KBM-7 (cell line): ENCODE results near the gene ITPR3.

Experiments
- DNase-seq: peaks from one replicate; pipeline ENCODE4 v3.0.0-alpha.2; 2015
- in situ Hi-C: fragments of 300-500 bp; cut with MboI; formaldehyde crosslinking; loops from 2 replicates; pipeline ENCODE4 v1.14.3; 2020; ENCODE audit warnings: low sequenced_read_pairs, low pct_unique_long_range_greater_than_20kb, mixed read lengths

ITPR3 gene

GRCh38 chr6:33721508-33721907 lies 100.4 kb downstream of the ITPR3 start:
- no peak for DNase-seq
- in situ Hi-C loops: no loop called here

GRCh38 chr6:33722103-33722623 lies 101.0 kb downstream of the ITPR3 start:
- in situ Hi-C loops: no loop called here

GRCh38 chr6:33723371-33724085 lies 102.4 kb downstream of the ITPR3 start:
- DNase-seq: no peak
- in situ Hi-C loops: no loop called here

More at GRCh38 chr6:33722103-33722623, 101.0 kb downstream of the ITPR3 start:
- DNase-seq: no peak

GRCh38 chr6:33724102-33725023 lies 103.2 kb downstream of the ITPR3 start:
- DNase-seq: no peak
- in situ Hi-C loops: no loop called here

- in situ Hi-C loops: no loop called here
- DNase-seq: no peak
Observed at GRCh38 chr6:33725222-33725621, 104.1 kb downstream of the ITPR3 start.

GRCh38 chr6:33725891-33726673 lies 105.0 kb downstream of the ITPR3 start:
- DNase-seq: no peak
- in situ Hi-C loops: no loop called here

- in situ Hi-C loops: no loop called here
- no peak for DNase-seq
Observed at GRCh38 chr6:33726696-33727095, 105.6 kb downstream of the ITPR3 start.

GRCh38 chr6:33727126-33727525 lies 106.0 kb downstream of the ITPR3 start:
- DNase-seq: no peak
- in situ Hi-C loops: no loop called here

- no peak for DNase-seq
- in situ Hi-C loops: no loop called here
Observed at GRCh38 chr6:33727932-33728331, 106.8 kb downstream of the ITPR3 start.

- in situ Hi-C loops: no loop called here
- no peak for DNase-seq
Observed at GRCh38 chr6:33728438-33728837, 107.3 kb downstream of the ITPR3 start.

- in situ Hi-C loops: no loop called here
Observed at GRCh38 chr6:33729059-33729458, 107.9 kb downstream of the ITPR3 start.

GRCh38 chr6:33730611-33731010 lies 109.5 kb downstream of the ITPR3 start:
- DNase-seq: no peak
- in situ Hi-C loops: no loop called here

More at GRCh38 chr6:33729059-33729458, 107.9 kb downstream of the ITPR3 start:
- no peak for DNase-seq

- DNase-seq: no peak
- in situ Hi-C loops: no loop called here
Observed at GRCh38 chr6:33731035-33731434, 109.9 kb downstream of the ITPR3 start.

- no peak for DNase-seq
- in situ Hi-C loops: no loop called here
Observed at GRCh38 chr6:33731751-33732282, 110.7 kb downstream of the ITPR3 start.

GRCh38 chr6:33732385-33732784 lies 111.3 kb downstream of the ITPR3 start:
- no peak for DNase-seq
- in situ Hi-C loops: no loop called here

GRCh38 chr6:33732817-33733708 lies 111.9 kb downstream of the ITPR3 start:
- in situ Hi-C loops: no loop called here
- no peak for DNase-seq

GRCh38 chr6:33733709-33734007 lies 112.5 kb downstream of the ITPR3 start:
- in situ Hi-C loops: no loop called here
- no peak for DNase-seq

GRCh38 chr6:33735216-33735615 lies 114.1 kb downstream of the ITPR3 start:
- DNase-seq: no peak
- in situ Hi-C loops: no loop called here
